Stimulated activated CD4-positive, alpha-beta T cell treated with anti-CD3 and anti-CD28 coated beads, Interleukin-1b, Interleukin-23, amount 100 ng/mL, for 4 hours (primary cell): ENCODE data around the gene SEC62.
A peak's percentile ranks its signal among the peaks of the same experiment; 100 is the strongest.

ENCODE experiments used
- DNase-seq, 2 donors: peaks; one replicate each; pipeline ENCODE4 v3.0.0-alpha.2; 2020; ENCODE audit warnings: low read depth in 2 of 2

The SEC62 gene

DNA sequence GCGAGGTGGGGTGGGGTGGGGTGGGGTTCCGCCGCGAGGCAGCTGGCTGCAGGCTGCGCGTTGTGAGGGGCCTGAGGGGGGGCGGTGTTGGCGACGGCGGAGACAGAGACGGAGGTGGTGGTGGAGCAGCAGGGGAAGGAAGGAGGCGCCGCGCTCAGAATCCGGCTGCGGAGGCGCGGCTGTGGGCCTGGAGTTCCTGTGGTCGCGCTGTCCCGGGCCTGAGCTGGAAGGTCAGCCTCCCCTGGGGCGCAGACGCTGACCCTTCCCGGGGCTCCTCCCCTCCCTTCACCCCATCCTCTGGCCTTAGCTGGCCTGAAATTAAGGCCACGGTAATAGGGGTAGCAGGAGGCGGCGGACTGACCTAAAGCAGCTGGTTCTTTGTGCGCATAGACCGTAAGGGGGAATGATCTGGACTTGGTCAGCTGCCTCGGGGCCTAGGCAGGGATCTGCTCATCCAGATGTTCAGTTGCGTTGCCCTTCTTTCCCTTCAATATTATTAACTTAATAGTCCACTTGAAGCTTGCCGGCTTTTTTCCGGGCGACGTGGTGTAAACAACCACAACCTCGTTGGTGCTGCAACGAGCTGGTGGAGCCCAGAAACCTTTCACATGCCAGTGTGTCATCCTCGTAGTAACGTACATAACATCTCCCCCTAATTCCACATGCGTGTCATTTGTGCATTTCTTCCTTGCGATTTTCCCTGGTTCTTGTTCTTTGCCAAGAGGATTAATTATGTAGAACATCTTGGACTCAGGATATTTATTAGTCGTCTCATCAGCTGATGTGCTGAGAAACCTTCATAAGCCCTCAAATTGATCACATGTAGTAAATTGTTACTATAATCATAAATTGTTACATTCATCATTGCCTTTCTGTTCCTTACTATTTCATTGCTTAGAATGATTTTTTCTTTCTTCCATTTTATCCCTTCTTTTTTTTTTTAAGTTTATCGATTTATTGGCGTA lies 626 bp downstream of the SEC62 start:
- DNase-seq: peak in 1 of 2 donors; percentile 5

DNA sequence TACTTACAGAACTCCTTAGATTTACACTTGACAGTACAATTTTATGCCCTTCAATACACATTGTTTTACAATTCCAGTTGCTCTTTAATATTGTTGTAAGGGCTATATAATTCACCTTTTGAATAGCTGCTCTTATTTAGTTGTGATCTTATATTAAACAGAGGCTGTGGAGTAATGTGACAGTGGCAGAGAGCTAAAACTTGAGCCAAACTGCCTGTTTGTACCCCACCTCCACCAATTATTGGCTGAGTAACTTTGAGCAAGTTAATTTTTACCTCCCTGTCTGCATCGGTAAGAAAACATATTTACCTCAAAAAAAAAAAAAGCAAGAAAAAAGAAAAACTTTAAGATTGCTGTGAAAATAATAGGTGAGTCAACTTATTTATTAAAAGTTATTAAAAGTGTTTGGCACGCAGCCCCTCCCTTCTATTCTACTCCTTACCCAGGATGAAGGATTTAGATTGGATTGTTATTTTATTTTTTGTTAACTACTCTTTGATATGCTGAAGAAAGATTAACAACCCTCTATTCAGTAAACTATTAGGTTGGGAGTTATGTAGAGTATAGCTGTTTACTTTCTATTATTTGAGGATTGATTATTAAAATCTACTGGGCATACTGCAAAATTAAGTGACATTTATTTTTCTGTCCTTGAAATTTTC lies 1.7 kb downstream of the SEC62 start:
- DNase-seq: no peak

DNA sequence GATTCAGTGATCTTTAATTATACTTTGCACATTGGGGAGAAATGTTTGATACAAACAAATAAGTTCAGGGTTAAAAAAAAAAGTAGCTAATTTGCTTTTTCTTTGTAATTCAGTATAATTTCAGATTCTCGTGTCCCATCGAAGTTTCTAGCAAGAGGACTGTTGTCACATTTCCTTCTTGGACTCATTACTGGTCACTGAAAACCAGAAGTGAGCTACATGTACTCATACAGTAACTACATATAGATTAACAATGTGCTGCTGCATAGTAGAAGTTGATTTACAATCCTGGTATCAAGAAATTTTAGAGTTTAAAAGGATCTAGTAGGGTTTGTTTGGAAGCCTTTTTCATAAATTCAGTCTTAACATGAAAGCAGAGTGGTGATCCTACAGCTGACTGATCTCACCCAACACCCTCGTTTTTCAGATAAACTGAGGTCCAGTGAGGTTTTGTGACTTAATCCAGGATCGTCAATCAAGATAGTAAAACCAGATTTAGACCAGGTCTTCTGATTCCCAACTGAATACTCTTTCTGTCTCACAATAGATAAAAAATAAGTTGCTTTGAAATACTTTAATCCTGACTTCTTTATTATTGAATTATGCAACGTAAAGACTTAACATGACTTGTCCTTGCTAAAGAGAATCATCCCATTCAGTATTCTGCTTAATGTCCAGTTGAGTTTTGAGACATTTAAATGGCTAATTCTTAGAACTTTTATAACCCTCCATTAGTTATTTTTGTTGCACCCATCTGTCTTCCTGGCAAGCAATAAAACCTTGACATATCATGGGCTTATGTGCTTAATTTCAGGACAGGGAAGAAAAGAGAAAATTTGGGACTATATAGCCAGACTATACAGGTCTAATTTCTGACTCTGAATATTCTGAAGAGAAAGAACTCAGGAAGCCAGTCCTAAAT lies 2.8 kb downstream of the SEC62 start:
- DNase-seq: no peak

DNA sequence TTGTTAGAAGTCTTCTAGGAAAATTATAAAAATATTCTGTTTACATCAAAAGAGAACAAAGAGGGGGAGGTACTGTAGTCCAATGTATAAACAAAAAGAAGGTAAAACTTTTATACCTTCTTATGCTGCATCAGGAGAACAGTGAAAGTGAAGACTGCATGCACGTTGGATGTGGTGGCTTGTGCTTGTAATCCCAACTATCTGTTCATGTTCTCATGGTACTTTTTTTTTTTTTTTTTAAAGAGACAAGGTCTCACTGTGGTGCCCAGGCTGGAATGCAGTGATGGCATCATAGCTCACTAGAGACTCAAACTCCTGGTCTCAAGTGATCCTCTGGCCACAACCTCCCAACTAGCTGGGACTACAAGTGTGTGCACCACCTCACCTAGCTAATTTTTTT lies 4.2 kb downstream of the SEC62 start:
- no peak for DNase-seq

DNA sequence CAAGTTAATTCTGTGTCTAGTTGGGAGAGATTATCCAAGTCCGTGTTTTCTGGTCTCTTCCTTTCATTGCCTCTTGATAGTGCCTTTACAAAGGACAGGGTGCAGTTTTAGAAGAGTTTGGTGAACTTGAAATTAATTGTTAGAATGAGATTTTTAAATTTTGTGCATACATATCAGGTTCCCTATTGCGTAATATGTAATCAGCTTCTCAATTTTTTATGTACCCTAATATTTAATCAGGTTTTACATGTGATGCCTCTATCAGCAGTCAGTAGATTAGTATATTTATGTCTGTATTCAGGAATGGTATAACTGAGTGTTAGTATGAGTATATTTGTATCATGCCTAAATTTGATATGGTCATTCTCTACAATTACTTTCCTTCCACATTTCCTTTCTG lies 4.9 kb downstream of the SEC62 start:
- no peak for DNase-seq

DNA sequence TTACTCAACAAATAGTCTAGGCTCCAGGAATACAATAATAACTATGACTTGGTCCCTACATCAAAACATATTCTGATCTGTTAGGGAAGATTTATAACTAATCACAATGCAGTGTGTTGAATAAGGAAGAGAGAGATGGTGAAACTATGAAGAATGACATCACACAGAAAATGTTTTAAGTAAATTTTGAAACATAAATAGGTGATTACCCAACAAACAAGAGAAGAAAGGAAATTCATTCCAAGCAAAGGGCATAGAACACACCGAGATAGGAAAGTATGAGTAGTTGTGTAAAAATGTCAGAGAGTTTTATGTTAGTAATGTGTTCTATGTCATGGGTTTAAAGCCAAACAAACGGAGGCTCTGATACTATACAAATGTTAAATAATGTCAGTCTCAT lies 13.4 kb downstream of the SEC62 start:
- no peak for DNase-seq

DNA sequence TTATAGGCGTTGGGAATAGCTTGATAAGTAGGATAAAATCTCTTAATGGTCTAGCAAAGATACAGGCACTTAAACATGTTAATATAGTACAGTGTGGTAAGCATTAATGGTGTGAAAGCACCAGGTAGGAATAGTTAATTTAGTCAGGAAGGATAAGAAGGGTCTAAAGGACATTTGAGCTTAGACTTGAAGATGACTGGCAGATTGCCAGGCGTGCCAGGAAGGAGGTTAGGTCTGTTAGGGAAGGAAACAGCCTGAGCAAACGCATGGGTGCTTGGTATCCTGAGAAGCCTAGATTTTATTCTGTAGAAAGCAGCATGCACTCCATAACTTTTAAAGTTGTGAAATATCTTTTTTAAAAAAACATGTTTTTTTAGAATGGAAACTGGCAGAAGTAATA lies 17.7 kb downstream of the SEC62 start:
- DNase-seq: no peak

DNA sequence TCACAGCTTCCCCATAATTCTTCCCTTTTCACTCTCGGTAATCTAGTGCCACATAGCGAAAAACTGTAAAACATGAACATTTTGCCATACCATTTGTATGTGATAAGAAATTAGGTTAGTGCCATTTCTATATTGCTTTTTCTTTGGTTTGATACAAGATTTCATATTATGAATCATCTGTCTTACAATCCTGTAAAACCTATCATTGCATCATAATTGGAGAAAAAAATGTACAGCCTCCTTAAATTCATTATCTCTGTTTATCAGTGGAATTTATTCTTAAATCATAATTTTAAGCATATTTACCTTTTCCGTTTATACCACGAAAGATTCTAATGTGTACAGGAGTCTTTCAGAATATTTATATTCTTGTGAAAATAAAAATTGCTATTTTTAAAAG lies 23.8 kb downstream of the SEC62 start:
- DNase-seq: no peak

DNA sequence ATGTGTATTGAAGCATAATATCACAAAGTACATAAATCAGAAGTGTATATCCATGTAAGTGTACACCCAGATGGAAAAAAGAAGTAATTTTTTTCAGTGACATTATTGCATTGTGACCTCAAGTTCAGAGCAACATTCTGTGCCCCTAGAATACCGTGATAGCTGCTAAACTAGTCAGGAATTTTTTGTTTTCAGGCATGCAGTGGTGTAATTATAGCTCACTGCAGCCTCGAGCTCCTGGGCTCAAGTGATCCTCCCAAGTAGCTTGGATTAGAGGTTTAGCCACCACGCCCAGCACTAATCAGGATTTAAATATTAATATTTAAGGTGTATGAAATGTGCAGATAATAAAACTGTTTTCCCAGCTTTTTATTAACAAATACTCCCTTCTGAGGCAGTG lies 25.5 kb downstream of the SEC62 start:
- DNase-seq: no peak

DNA sequence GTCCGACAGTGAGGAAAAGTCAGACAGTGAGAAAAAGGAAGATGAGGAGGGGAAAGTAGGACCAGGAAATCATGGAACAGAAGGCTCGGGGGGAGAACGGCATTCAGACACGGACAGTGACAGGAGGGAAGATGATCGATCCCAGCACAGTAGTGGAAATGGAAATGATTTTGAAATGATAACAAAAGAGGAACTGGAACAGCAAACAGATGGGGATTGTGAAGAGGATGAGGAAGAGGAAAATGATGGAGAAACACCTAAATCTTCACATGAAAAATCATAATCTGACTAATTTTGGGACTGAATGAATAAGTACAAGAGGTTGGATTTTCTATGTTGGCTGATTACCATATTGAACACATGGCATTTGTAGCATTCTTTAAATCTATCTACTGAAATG lies 26.2 kb downstream of the SEC62 start:
- DNase-seq: no peak

DNA sequence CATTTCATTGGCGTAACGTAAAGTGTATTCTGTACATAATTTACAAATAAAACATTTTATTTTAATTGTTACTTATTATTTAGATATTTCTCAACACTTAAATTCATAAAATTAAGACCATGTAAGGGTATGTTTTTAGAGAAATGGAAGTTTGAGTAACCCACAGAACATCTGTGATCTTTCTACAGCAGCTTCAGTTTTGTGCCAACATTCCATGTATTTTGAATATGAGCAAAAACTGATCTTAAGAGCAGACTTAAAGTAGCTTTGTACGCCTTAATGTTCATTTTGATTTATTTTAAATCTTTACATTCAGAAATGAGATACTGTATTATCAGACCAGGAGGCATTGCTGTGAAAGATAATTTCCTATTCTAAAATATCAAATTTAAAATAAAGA lies 27.2 kb downstream of the SEC62 start:
- no peak for DNase-seq

DNA sequence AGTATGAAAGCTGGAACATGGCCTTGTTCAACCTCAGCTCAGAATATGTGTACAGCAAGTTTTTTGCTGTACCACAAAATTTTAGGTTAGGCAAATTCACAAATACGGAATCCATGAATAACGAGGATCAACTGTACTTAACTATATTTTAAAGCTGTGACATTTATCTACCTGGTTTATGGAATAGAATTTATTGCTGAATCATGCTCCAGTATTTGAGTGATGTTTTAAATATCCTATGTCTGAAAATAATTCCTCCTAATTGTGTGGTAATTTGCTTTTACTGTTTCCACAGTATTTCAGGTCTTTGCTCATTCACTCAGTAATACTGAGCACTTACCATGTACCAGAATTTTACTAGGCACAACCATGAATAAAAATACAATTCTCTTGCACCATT lies 29.5 kb downstream of the SEC62 start:
- no peak for DNase-seq

DNA sequence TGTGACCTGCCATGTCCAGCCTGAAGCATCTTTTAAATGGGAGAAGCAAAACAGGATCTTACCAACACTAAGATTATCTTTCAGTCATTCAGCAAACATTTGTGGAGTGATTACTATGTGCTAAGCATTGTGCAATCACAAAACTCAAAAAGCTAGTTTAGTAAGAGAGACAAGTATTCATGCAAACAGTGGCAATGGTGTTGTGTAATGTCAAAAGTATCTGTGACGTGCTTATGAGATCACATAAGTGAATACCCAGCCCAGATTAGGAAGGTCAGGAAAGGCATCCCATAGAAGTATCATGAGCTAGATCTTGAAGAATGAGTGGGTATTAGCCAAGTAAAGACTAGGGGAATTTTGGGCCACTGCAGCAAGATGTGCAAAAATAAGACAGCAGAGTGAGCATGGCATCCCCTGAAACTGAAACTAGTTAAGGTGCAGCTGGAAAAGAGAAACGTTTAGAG lies 32.1 kb downstream of the SEC62 start:
- no peak for DNase-seq

DNA sequence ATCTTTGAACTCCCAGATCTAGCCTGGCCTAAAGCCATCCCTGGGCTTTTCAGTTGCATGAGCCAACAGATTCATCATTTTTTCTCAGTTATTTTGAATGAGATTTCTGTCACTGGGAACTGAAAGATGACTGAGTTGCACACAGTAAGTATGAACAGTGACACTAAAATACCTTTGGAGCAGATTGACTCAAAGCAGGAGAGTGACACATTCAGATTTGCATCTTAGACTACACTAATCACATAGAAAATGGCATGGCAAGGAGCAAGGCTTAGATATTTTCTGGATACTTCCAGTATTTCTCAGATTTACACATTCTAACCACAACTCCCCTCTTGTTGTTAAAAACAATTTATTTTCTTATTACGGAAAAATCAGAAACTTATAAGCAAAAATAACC lies 32.8 kb downstream of the SEC62 start:
- no peak for DNase-seq

DNA sequence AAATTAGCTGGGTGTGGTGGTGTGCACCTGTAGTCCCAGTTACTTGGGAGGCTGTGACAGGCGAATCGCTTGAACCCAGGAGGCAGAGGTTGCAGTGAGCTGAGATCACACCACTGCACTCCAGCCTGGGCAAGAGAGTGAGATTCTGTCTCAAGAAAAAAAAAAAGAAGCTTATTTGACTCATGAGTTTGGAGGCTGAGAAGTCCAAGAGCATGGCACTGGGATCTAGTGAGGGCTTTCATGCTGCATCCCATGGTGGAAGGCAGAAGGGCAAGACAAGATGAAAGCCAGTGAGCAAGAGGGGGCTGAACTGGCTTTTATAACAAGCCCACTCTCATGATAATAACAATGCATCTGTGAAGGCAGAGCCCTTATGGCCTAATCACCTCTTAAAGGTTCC lies 33.4 kb downstream of the SEC62 start:
- no peak for DNase-seq

DNA sequence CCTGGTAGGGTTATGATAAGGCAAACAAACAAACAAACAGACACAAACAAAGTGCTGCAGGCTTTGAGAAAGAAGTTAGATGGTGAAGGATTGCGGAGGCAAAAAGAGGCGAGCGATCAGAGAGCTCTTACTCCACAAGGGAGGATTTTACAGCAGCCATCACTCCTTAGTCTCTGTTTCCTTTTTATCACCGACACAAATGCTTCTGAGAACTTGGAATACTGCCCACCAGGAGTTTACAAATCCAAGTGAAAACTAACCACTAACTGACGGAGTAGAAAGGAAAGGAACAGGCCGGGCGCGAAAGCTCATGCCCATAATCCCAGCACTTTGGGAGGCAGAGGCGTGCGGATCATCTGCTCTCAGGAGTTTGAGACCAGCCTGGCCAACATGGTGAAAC lies 35.6 kb downstream of the SEC62 start:
- DNase-seq: no peak

DNA sequence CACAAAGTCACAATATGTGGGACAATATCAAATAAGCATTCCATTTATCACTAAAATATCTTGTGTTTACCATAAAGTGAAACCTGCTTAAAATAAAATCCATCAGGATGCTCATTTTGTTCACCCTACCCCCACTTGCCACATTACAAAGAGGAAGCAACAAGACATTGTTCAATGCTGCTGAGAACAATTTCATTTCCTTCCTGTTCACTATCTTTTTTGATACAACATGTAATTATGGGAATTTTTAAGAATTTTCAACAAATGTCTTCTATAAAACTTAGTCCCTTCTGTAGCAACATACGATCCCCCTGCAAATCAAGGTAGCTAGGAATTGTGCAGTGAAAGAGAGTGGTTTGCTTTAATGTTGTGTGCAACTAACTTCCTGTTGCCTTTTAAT lies 36.3 kb downstream of the SEC62 start:
- no peak for DNase-seq

DNA sequence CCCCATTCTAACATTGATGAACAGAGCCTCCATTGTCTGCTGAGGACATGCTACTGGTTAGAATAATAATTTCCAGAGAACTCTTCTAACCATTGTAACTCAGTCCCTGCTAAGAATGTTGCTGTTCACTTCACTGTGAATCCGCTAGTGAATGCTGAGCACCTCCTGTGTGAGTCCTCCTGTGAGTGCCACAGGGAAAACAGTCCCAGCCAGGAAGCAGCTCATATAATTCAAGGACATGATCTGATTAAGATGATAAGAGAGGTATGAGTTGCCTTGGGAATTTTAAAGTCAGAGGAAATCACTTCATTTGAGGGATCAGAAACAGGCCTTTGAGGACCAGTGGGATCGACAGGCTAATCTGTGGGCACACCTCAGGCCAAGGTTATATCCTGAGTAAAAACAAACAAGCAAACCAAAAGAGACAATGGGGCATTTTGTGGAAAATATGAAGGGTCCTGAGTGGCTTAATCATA lies 37.3 kb downstream of the SEC62 start:
- no peak for DNase-seq

DNA sequence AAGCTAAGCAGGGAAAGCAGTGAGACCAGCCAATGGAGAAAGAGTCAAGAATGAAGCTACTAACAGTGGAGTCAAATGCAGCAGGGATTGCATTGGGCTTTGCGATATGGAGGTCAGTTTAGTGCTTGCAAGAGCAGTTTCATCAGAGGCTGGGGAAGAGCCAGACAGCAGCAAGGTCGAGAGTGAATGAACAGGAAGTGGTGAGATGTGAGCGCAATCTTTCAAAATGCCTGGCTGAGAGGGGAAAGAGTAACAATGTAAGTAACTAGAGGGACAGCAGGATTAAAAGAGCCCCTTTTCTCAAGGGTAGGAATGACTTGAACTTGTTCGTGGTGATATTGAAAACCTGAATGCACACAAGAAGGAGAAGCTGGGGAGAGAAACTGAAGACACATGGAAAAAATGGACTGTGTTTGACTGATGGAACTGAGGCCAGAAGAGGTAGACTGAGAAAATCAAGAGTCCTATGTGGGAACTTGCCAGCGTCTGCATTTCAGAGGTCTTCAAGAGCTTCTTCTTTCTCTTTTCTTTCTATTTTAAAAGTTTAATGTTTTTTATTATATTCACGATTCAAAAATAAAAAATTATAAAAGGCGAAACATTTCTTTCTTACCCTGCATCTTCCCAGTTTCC lies 40.5 kb downstream of the SEC62 start:
- peak in 1 of 2 donors; percentile 18 for DNase-seq

DNA sequence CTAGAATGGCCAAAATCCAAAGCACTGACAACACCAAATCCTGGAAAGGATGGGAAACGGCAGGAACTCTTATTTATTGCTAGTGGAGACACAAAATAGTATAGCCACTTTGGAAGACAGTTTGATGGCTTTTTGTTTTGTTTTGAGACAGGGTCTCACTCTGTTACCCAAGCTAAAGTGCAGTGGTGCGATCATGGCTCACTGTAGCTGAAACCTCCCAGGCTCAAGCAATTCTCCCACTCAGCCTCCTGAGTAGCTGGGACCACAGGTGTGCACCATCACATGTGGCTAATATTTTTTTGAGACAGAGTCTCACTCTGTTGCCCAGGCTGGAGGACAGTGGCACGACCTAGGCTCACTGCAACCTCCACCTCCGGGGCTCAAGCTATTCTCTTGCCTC lies 43.9 kb downstream of the SEC62 start:
- no peak for DNase-seq

DNA sequence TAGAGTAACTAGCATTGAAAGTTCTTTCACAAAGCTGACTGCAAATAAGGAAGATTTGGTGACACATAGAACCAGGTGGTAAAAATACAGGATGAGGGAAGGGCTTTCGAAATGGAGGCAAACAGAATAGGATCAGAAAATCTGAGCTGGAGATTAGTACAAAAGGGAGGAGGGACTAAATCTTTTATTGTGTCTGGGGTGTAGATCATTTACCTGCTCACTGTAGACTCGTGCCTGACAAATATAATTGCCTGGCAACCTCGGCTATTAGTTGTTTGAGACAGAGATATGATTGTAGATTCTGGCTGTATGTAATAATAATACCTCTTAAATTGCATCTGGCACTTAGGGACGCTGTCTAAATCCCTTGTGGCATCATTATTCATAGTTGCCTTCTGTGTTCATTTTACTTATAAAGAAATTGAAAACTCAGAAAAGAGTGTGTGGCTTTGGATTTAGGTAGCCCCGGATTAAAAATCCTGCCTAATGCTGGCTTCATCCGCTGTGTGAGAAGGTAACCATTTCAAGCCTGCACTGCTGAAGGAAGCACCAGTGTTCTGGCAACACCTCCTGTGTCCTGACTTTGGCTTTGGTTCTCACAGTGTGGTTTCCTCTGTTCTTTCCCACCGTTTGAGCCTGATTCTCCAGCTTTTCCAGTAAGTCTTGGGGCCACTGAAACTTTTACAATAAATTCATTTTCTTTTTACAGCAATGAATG lies 46.2 kb downstream of the SEC62 start:
- no peak for DNase-seq
